Naive thymus-derived CD4-positive, alpha-beta T cell (primary cell): ENCODE results near the gene STMN3. TPM values are rescaled to one million over a fixed set of nuclear protein-coding genes. Genes with fewer than 3 reads are reported as not detected.
"Not testable (repeated sequence)": the region's sequence is repeated elsewhere in the genome, so short reads cannot be mapped to it uniquely, and the experiment has no call there.

Experiments used
- ATAC-seq: fragments of 150-1000 bp; cut with Tn5 transposase; 2 replicates; pipeline ENCODE4 v1.10.0; 2021; ENCODE audit warnings: mild to moderate bottlenecking, moderate library complexity
- CTCF ChIA-PET: fragments of 350-600 bp; sonication (Branson Sonifier 250); formaldehyde crosslinking; loops from one replicate; lab custom pipeline; 2021; ENCODE audit warnings: antibody characterized with exemption; lab: Charles Lee
- POLR2A ChIA-PET: fragments of 350-600 bp; sonication (Branson Sonifier 250); formaldehyde crosslinking; loops from one replicate; lab custom pipeline; 2021; ENCODE audit warnings: antibody characterized with exemption, inconsistent platforms; lab: Charles Lee
- DNase-seq, 9 donors: peaks; one replicate each; pipeline versions ENCODE4 v3.0.0 to v3.0.0-alpha.2; 2020 to 2022; ENCODE audit warnings: mixed read lengths in 1 of 9
- H3K27ac ChIP-seq: one replicate; pipeline ENCODE4 v1.7.0; 2013; ENCODE audit warnings: mild to moderate bottlenecking, low read depth, low read length, moderate library complexity
- H3K27me3 ChIP-seq, 2 donors: one replicate each; pipeline ENCODE4 v1.7.0; 2013; ENCODE audit warnings: low read length in 2 of 2, mild to moderate bottlenecking in 2 of 2, moderate library complexity in 2 of 2; ENCODE audit not compliant: control insufficient read depth in 2 of 2, insufficient read depth in 2 of 2
- H3K36me3 ChIP-seq, 3 experiments: 1 replicate in 2 of 3; 2 replicates in 1 of 3; pipeline ENCODE4 v1.7.0; 2013; ENCODE audit warnings: low read length in 3 of 3, mild to moderate bottlenecking in 3 of 3, moderate library complexity in 1 of 3; ENCODE audit not compliant: insufficient read depth in 3 of 3, control insufficient read depth in 2 of 3
- H3K4me1 ChIP-seq, 2 donors: one replicate each; pipeline ENCODE4 v1.7.0; 2013; ENCODE audit warnings: low read length in 2 of 2, mild to moderate bottlenecking in 2 of 2, moderate library complexity in 1 of 2; ENCODE audit not compliant: control insufficient read depth in 2 of 2, insufficient read depth in 2 of 2
- H3K4me3 ChIP-seq: 2 replicates; pipeline ENCODE4 v1.7.0; 2013; ENCODE audit warnings: mild to moderate bottlenecking, low read length
- H3K9me3 ChIP-seq, 3 experiments: 1 replicate in 2 of 3; 2 replicates in 1 of 3; pipeline ENCODE4 v1.7.0; 2013; ENCODE audit warnings: low read length in 3 of 3; ENCODE audit not compliant: control insufficient read depth in 2 of 3
- H3K27ac Mint-ChIP-seq, 9 donors: one replicate each; pipeline ENCODE4 v1.8.0; 2020 to 2022; ENCODE audit warnings: mixed read lengths in 9 of 9, mild to moderate bottlenecking in 8 of 9, moderate library complexity in 5 of 9, inconsistent platforms in 2 of 9
- H3K27me3 Mint-ChIP-seq, 5 donors: one replicate each; pipeline ENCODE4 v1.8.0; 2021 to 2022; ENCODE audit warnings: mixed read lengths in 5 of 5, mild to moderate bottlenecking in 1 of 5
- H3K36me3 Mint-ChIP-seq, 5 donors: one replicate each; pipeline ENCODE4 v1.8.0; 2020 to 2022; ENCODE audit warnings: mixed read lengths in 5 of 5, mild to moderate bottlenecking in 3 of 5, inconsistent platforms in 1 of 5
- H3K4me1 Mint-ChIP-seq, 7 donors: one replicate each; pipeline ENCODE4 v1.8.0; 2020 to 2022; ENCODE audit warnings: mixed read lengths in 7 of 7, mild to moderate bottlenecking in 3 of 7, inconsistent platforms in 1 of 7
- H3K4me3 Mint-ChIP-seq, 10 donors: one replicate each; pipeline ENCODE4 v1.8.0; 2020 to 2022; ENCODE audit warnings: mild to moderate bottlenecking in 10 of 10, mixed read lengths in 10 of 10, moderate library complexity in 6 of 10, inconsistent platforms in 2 of 10
- H3K9me3 Mint-ChIP-seq, 11 donors: one replicate each; pipeline ENCODE4 v1.8.0; 2020 to 2022; ENCODE audit warnings: mixed read lengths in 11 of 11, mild to moderate bottlenecking in 4 of 11, inconsistent platforms in 1 of 11, moderate library complexity in 1 of 11
- intact Hi-C, 2 donors: fragments of 100-400 bp; cut with micrococcal nuclease; formaldehyde crosslinking; loops; one replicate each; pipeline ENCODE4 v1.15.1; 2023
- polyA plus RNA-seq, 2 donors: library from polyadenylated mRNA; unstranded; fragments of 300-500 nt; fragmentation: Illumina TruSeq; gene quantifications; one replicate each; pipeline ENCODE4 v1.2.3, GENCODE V29; 2021
- total RNA-seq, 6 experiments: library from RNA in 5 of 6; stranded (reverse) in 5 of 6; gene quantifications; 1 replicate in 5 of 6; 2 replicates in 1 of 6; pipeline ENCODE4 v1.2.3 and lab custom pipeline; 2021 to 2026

Gene STMN3
- total and polyA plus RNA-seq, 7 experiments from 2014 or later, result 33.5 to 122 (median 54.4) TPM

DNA sequence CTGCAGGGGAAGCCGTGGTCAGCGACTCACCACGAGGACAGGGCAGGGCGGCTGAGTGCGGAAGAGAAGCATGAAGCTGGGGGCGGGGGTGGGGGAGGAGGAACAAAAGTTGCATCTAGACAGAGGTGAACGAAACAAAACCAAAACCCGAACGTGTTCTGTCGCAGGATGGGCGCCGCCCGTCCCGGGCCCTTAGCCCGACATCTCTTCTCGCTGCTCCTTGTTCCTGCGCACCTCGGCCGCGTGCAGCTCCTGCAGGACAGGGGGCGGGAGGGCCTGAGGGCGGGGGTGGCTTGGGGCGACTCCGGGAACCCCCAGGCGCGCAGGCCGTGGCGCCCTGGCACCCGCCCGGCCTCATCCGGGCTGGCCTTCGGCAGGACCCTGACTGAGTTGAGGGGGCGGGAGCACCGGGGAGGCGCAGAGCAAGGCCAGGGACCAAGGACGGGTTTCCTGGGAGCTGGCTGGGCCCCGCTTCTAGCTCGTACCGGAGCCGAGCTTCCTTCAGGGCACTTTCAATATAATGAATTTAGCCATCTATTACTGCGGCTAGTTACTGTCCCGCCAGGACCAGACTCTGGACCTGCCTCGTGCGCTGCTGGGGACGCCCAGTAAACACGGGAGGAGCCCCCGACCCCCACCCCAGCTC, 12.0 kb downstream of the STMN3 start:
- Histone ChIP-seq H3K4me1 (peaks cover 27 to 29% of the 10 kb centered on the region in 2 donors), H3K27ac (peak overlapping the region; percentile 90), H3K27me3 (no peaks in the 10 kb centered on the region), H3K9me3 (no peaks in the 10 kb centered on the region), H3K4me3 (peak overlapping the region; percentile 89), H3K36me3 (peaks cover 0 to 9% (median 0%) of the 10 kb centered on the region in 3 experiments)
- Mint-ChIP-seq H3K27ac (peak overlapping the region in 7 of 9 donors; percentile 78 to 98 (median 85)), H3K4me3 (peak overlapping the region; percentile 57 to 92 (median 76)), H3K4me1 (peaks cover 16 to 46% (median 31%) of the 10 kb centered on the region in 7 donors), H3K36me3 (peaks cover 0 to 9% (median 6%) of the 10 kb centered on the region in 5 donors), H3K27me3 (peaks cover 0 to 2% (median 0%) of the 10 kb centered on the region in 5 donors), H3K9me3 (no peaks in the 10 kb centered on the region)
- ATAC-seq (peak; percentile 38), DNase-seq (peak in 7 of 9 donors; percentile 53 to 68 (median 63))
- ChIA-PET POLR2A (interaction anchor here (0.7 to 10.8 kb wide), 21 partner anchors 10 to 339 kb away, joined by 3 to 552 read pairs (median 7); partner anchors contain the start of genes ARFRP1, GMEB2, HELZ2 and LIME1), CTCF (interaction anchor here (0.5 to 2.4 kb wide), 14 partner anchors 9 to 466 kb away, joined by 3 to 13 read pairs (median 4); partner anchors contain the start of genes GMEB2, NPBWR2 and PTK6)
- intact Hi-C loops, result no loop called here

DNA sequence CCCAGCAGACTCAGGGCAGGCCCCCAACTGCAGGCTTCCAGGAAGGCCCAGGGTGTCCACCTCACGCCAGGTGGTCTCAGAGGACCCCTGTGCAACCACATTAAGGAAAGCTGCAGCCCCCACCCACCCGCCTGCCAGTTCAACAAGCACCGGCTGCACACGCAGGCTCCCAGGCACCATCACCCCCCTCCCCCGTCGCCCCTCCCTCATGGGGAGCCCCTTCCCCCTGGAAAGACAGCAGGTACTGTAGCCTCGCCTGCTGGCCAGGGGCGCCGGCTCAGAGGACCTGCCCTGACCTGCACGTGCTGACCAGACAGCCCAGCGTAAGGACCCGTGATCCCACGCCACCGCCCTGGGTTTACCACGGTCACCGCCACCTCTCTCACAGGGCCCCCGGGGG, 12.5 kb downstream of the STMN3 start:
- intact Hi-C loops, H3K9me3 ChIP-seq, ATAC-seq, H3K36me3 ChIP-seq, H3K27me3 Mint-ChIP-seq, H3K27me3 ChIP-seq, H3K36me3 Mint-ChIP-seq, H3K9me3 Mint-ChIP-seq: not testable (repeated sequence)
- Mint-ChIP-seq H3K27ac (peak overlapping the region in 8 of 9 donors; percentile 75 to 100 (median 98)), H3K4me1 (peaks cover 19 to 46% (median 32%) of the 10 kb centered on the region in 7 donors), H3K4me3 (peak overlapping the region; percentile 73 to 97 (median 93))
- Histone ChIP-seq H3K4me3 (peak overlapping the region; percentile 94), H3K4me1 (peaks cover 27 to 31% of the 10 kb centered on the region in 2 donors), H3K27ac (peak overlapping the region; percentile 78)
- ChIA-PET POLR2A (interaction anchor here (0.8 to 10.8 kb wide), 11 partner anchors 11 to 339 kb away, joined by 3 to 552 read pairs (median 13); partner anchors contain the start of genes GMEB2, LIME1, PPDPF and PRPF6), CTCF (interaction anchor here (2.4 kb wide), 1 partner anchor 9 kb away, joined by 13 read pairs; no protein-coding TSS in a partner anchor)
- DNase-seq, result peak in 1 of 9 donors; percentile 35

DNA sequence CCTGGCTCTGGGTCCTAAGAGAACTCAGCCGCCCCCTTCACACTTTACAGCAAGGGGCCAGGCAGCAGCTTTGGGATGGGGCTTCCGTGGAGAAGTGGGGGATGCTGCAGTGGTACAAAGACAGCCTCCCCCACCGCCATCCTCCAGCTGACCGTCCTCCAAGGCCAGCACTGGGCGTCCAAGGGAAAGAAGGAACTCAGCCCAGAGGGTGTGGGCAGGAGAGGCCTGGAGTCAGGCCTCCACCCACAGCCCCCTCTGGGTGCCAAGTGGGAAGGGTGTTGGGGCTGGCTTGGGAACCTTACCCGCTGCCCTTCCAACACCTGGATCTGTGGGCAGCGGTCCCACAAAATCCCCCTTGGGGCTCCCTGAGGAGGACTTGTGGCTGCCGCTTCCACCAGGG, 13.1 kb downstream of the STMN3 start:
- Histone ChIP-seq H3K36me3 (peaks cover 0 to 9% (median 0%) of the 10 kb centered on the region in 3 experiments), H3K27me3 (no peaks in the 10 kb centered on the region), H3K4me1 (peaks cover 27 to 37% of the 10 kb centered on the region in 2 donors), H3K9me3 (no peaks in the 10 kb centered on the region), H3K27ac (peak overlapping the region; percentile 78), H3K4me3 (peak overlapping the region; percentile 94)
- Mint-ChIP-seq H3K9me3 (no peaks in the 10 kb centered on the region), H3K4me1 (peaks cover 23 to 49% (median 37%) of the 10 kb centered on the region in 7 donors), H3K4me3 (peak overlapping the region; percentile 85 to 97 (median 94)), H3K27ac (peak overlapping the region; percentile 98 to 100 (median 100)), H3K36me3 (peaks cover 0 to 7% (median 5%) of the 10 kb centered on the region in 5 donors), H3K27me3 (peaks cover 0 to 2% (median 0%) of the 10 kb centered on the region in 5 donors)
- DNase-seq (no peak), ATAC-seq (no peak)
- ChIA-PET CTCF (no interaction called here), POLR2A (interaction anchor here (0.6 to 10.8 kb wide), 9 partner anchors 8 to 224 kb away, joined by 3 to 552 read pairs (median 5); partner anchors contain the start of genes GMEB2, LIME1, PPDPF and RTEL1)
- intact Hi-C loops, result no loop called here

DNA sequence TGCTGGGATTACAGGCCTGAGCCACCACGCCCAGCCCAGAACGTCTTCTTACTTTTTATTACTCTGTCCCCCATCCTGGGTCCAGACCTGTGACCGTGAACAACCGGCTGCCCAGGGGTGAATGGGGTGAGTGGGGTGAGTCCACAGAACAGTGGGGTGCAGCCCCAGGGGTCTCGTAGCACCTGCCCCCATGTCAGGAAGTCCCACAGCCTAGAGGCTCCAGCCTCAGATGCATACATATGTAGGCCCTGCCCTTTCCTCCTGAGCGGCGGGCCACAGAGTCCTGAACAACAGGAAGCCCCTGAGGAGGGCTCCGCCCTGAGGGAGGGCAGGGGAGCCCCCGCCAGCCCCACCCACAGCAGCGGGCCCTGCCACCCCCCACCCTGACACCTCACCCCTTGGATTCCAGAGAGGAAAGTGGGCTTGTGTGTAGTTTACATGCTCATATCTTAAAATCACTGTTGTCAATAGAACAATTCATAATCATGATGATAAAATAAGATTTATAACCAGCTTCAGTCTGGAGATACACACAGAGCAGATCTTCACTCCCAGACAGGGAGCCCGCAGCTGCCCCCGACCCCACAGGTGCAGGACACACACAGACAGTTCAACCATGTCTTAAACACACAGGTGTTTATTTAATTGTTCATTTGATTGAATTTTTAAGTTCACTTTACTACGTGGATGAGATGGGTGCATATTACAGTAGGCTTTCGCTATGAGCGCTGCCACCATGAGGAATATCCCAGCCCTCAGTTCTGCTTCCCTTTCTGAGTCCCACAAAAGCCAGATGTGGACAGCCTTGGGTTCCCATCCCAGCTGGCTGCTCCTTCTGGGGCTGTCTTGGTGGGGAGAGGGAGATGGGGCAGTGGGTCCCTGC, 13.9 kb downstream of the STMN3 start:
- H3K4me1 Mint-ChIP-seq, result peaks cover 23 to 54% (median 43%) of the 10 kb centered on the region in 7 donors
- H3K36me3 ChIP-seq, result peaks cover 0 to 9% (median 0%) of the 10 kb centered on the region in 3 experiments
- H3K27ac ChIP-seq, result peak overlapping the region; percentile 78
- H3K27me3 Mint-ChIP-seq, result no peaks in the 10 kb centered on the region
- peak overlapping the region; percentile 98 to 100 (median 100) for H3K27ac Mint-ChIP-seq
- peaks cover 33 to 44% of the 10 kb centered on the region in 2 donors for H3K4me1 ChIP-seq
- ChIA-PET POLR2A (interaction anchor here (0.6 to 10.8 kb wide), 12 partner anchors 9 to 438 kb away, joined by 3 to 552 read pairs (median 5); partner anchors contain the start of genes GMEB2, LIME1, PPDPF and RTEL1), CTCF (no interaction called here)
- H3K36me3 Mint-ChIP-seq, result peaks cover 0 to 7% (median 5%) of the 10 kb centered on the region in 5 donors
- peak overlapping the region; percentile 94 for H3K4me3 ChIP-seq
- no peaks in the 10 kb centered on the region for H3K27me3 ChIP-seq
- no peaks in the 10 kb centered on the region for H3K9me3 Mint-ChIP-seq
- H3K4me3 Mint-ChIP-seq, result peak overlapping the region; percentile 85 to 97 (median 94)
- DNase-seq (peak in 8 of 9 donors; percentile 65 to 88 (median 85)), ATAC-seq (peak; percentile 52)
- intact Hi-C loops, result loop anchor here (1.0 to 5.0 kb wide), 7 partner anchors 12 to 343 kb away; partner anchors contain the start of genes GMEB2 (in 2 of the 2), PPDPF (in 2 of the 2), LIME1 (in 1 of the 2) and PRPF6 (in 1 of the 2)
- H3K9me3 ChIP-seq, result no peaks in the 10 kb centered on the region

DNA sequence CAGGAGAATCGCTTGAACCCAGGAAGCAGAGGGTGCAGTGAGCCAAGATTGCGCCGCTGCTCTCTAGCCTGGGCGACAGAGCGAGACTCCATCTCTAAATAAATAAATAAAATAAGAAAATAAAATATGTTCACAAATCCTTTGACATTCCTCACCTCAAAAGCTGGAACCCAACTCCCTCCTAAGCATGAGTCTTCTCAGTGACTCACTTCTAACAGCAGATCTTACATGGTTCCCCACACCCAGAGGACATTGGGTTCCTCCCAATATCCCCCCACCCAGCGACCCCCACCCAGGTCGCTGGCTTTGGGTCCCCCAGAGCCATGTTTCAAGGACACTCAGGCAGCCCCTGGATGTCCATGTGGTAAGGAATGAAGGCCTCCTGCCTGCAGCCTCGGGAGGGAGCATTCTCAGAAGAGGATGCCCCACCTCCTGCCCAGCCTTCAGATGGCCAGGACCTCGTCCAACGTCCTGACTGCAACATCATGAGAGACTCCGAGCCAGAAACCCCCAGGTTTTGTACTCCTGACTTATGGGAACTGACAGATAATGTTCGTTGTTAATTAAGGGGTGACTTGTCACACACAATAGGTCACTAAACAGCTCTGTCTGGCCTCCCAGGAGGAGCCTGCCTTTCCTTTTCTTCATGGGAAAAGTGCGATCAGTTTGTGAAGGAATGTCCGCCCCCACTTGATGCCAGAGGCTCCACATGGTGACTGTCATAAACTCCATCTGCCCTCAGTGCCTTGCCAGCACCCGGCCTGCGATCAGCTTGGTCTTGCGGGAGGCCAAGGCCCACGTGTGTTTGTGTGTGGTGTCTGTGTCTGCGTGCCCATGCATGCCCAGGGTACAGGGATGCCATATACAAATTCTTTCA, 16.2 kb downstream of the STMN3 start:
- Histone ChIP-seq H3K4me3 (peak overlapping the region; percentile 36), H3K4me1 (peaks cover 47 to 66% of the 10 kb centered on the region in 2 donors), H3K36me3 (peaks cover 0 to 9% (median 0%) of the 10 kb centered on the region in 3 experiments), H3K27ac (peak overlapping the region; percentile 78), H3K9me3 (no peaks in the 10 kb centered on the region), H3K27me3 (no peaks in the 10 kb centered on the region)
- Mint-ChIP-seq H3K36me3 (peaks cover 0 to 10% (median 7%) of the 10 kb centered on the region in 5 donors), H3K4me3 (peak overlapping the region; percentile 27 to 77 (median 48)), H3K4me1 (peaks cover 24 to 68% (median 50%) of the 10 kb centered on the region in 7 donors), H3K27me3 (no peaks in the 10 kb centered on the region), H3K27ac (peak overlapping the region; percentile 80 to 100 (median 99)), H3K9me3 (peaks cover 0 to 1% (median 0%) of the 10 kb centered on the region in 11 donors)
- ChIA-PET POLR2A (interaction anchor here (0.8 to 10.8 kb wide), 5 partner anchors 10 to 116 kb away, joined by 3 to 552 read pairs (median 5); partner anchors contain the start of genes GMEB2, LIME1, PPDPF and RTEL1), CTCF (interaction anchor here (0.6 kb wide), 2 partner anchors 265 to 410 kb away, joined by 4 to 7 read pairs; no protein-coding TSS in a partner anchor)
- intact Hi-C loops, result loop anchor here in 1 of 2 donors (5.0 kb wide), 3 partner anchors 100 to 345 kb away; partner anchors contain the start of genes LIME1, PPDPF, PRPF6 and SLC2A4RG
- DNase-seq (peak in 1 of 9 donors; percentile 27), ATAC-seq (no peak)
